GM10248 (cell line): ENCODE measurements around the gene MCM7.
A peak's percentile ranks its signal among the peaks of the same experiment; 100 is the strongest.

Source experiments
- CTCF ChIA-PET: fragments of 300-600 bp; sonication (Branson Sonifier 250); formaldehyde crosslinking; extraction: SDS; loops from one replicate; lab custom pipeline; 2021; ENCODE audit warnings: antibody characterized with exemption; lab: Yijun Ruan, JAX
- POLR2A ChIA-PET: fragments of 350-650 bp; sonication (Branson Sonifier 250); formaldehyde crosslinking; extraction: SDS; loops from one replicate; lab custom pipeline; 2020; ENCODE audit warnings: antibody characterized with exemption; lab: Yijun Ruan, JAX
- DNase-seq: peaks from one replicate; pipeline ENCODE4 v3.0.0; 2012; ENCODE audit errors: extremely low spot score
- CTCF ChIP-seq: IDR thresholded peaks from 2 replicates; pipeline ENCODE4 v1.5.1; 2012; ENCODE audit warnings: mild to moderate bottlenecking, low read depth; ENCODE audit errors: extremely low read depth, missing control alignments, control extremely low read depth

Gene MCM7

GRCh38 chr7:100122568-100122967 lies 21.4 kb upstream of the MCM7 start:
- no peak for DNase-seq
- CTCF ChIA-PET = interaction anchor here (0.7 to 6.3 kb wide), 3 partner anchors 10 to 100 kb away, joined by 3 to 53 read pairs (median 3); no protein-coding TSS in a partner anchor
- POLR2A ChIA-PET = no interaction called here
- no peak for TF ChIP-seq CTCF

- no peak for DNase-seq
- TF ChIP-seq CTCF = no peak
- ChIA-PET POLR2A (no interaction called here), CTCF (interaction anchor here (0.7 to 6.3 kb wide), 2 partner anchors 10 to 100 kb away, joined by 3 to 53 read pairs; no protein-coding TSS in a partner anchor)
These were observed 20.9 kb upstream of the MCM7 start for GRCh38 chr7:100122067-100122466.

- no peak for TF ChIP-seq CTCF
- ChIA-PET CTCF (interaction anchor here (6.3 kb wide), 1 partner anchor 12 kb away, joined by 53 read pairs; no protein-coding TSS in a partner anchor), POLR2A (no interaction called here)
- no peak for DNase-seq
These were observed 19.5 kb upstream of the MCM7 start for GRCh38 chr7:100120733-100121036.

- ChIA-PET CTCF (interaction anchor here (6.3 kb wide), 1 partner anchor 12 kb away, joined by 53 read pairs; no protein-coding TSS in a partner anchor), POLR2A (no interaction called here)
- no peak for DNase-seq
- TF ChIP-seq CTCF = no peak
These were observed 19.0 kb upstream of the MCM7 start for GRCh38 chr7:100119970-100120732.

GRCh38 chr7:100119072-100119969 lies 18.1 kb upstream of the MCM7 start, which contains the start of the genes CNPY4 and TAF6:
Gene CNPY4 (plus strand): TSS chr7:100119634. CDS start chr7:100119745, 111 bp downstream.
Gene TAF6 (minus strand): TSS chr7:100119358. CDS start chr7:100114209, 5,149 bp downstream.
- ChIA-PET POLR2A (no interaction called here), CTCF (interaction anchor here (6.3 kb wide), 1 partner anchor 13 kb away, joined by 53 read pairs; no protein-coding TSS in a partner anchor)
- DNase-seq = peak; percentile 99
- no peak for TF ChIP-seq CTCF

- no peak for DNase-seq
- ChIA-PET POLR2A (no interaction called here), CTCF (no interaction called here)
- no peak for TF ChIP-seq CTCF
These were observed 17.3 kb upstream of the MCM7 start for GRCh38 chr7:100118388-100119071.
